ENCODE measurements around the gene RNF183.
A peak's percentile ranks its signal among the peaks of the same experiment; 100 is the strongest.

Gene RNF183

DNA sequence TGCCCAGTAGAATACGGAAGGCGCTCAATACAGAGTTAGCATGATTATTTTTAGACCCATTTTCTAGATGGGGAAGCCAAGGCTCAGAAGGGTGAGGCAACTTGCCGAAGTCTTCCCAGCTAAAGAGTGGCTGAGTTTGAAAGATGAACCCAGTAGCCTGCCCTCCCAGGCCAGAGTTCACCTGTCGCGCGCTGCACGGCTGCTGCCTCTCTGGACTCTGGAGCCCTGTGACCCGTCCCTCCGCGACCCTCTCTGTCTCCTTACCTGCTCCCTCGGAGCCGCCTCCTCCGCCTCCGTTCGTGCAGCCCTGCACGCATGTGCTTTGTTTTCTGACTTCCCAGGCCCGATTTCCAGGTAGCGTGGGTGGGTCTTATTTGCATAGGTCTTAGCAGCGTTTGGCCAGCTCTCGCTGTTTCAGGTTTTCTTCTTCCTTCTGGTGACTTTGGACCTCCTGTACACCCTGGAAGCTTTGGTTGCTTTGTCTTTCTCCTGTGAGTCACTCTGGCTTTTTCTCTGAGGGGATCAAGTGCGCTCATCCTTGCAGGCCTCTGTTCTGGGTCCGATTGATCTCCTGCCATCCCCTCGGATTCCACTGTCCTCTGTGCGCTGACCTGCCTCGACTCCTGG is at the start of gene RNF183:
RNF183 (minus strand) TSS at position 585 of the 627 bp plus-strand sequence. CDS start 5,192 bp downstream, outside the sequence.
- DNase-seq (ENCODE audit: low read depth in 2 of 2) = no peak

- no peak for DNase-seq (ENCODE audit: low read depth in 2 of 2)
Observed at GRCh38 chr9:113352411-113352810, 49.2 kb upstream of the RNF183 start.

DNA sequence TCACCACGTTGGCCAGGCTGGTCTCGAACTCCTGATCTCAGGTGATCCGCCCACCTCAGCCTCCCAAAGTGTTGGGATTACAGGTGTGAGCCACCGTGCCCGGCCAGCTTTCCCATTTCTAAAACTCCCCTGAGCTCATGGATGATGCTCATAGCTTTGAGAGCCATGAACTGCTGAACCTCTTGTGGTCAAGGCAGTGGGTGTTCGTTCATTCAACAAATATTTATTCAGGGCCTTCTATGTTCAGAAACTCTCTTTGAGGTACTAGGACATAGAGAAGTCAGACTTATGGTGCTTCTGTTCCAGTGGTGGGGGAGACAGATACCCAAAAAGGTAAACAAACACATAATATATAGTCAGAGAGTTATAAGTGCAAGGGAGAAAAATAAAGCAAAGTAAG is 48.8 kb upstream of the RNF183 start:
- DNase-seq (ENCODE audit: low read depth in 2 of 2) = no peak

DNA sequence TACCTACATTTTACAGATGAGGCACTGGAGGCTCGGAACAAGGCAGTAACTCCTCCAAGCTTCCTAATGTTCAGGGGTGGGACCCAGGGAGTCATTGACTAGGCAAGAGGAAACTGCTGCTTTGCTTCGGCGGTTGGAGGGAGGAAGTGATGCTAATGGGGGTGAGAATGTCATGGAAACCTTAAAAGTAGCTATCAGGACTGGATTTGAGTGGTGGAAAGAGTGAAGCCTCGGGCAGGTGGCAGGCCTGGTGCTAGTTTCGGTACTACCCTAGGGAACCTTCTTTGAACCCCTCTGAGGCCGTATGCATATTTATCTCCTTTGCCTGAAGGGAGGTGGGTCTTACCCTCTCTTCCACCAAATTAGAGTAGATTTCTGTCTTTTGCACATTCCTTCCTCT is 47.8 kb upstream of the RNF183 start:
- peak in 1 of 2 donors; percentile 12 for DNase-seq (ENCODE audit: low read depth in 2 of 2)

- DNase-seq (ENCODE audit: low read depth in 2 of 2) = no peak
Observed at GRCh38 chr9:113350107-113350661, 47.0 kb upstream of the RNF183 start.

DNA sequence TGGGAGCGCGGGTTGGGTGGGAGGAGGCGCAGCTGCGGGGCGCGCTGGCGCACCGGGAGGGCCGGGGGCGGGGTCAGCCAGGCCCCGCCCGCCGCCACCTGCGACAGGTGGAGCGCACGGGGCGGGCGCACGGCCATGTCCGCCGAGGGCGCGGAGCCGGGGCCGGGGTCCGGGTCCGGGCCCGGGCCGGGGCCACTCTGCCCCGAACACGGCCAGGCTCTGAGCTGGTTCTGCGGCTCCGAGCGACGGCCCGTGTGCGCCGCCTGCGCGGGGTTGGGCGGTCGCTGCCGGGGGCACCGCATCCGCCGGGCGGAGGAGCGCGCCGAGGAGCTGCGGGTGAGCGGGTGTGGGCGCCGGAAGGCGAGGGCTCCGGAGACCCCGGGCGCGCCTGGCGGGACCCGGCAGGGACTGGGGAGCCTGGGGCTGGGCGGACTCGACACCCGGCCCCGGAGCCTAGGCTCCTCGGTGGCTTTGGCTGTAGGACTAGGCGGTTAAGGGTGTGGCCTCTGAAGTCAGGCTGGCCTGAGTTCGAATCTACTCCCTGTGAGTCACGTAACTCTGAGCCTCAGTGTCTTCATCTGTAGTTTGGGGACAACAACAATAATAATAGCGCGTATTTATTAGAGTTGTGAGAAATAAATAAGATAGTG is 46.4 kb upstream of the RNF183 start, which contains the start of gene BSPRY:
BSPRY (plus strand) TSS at position 97 of the 650 bp plus-strand sequence; CDS start at position 136, 39 bp downstream.
- DNase-seq (ENCODE audit: low read depth in 2 of 2) = peak in 1 of 2 donors; percentile 24

GRCh38 chr9:113349066-113349444 is 45.9 kb upstream of the RNF183 start:
- DNase-seq (ENCODE audit: low read depth in 2 of 2) = no peak

GRCh38 chr9:113348437-113348836 is 45.3 kb upstream of the RNF183 start:
- DNase-seq (ENCODE audit: low read depth in 2 of 2) = no peak

DNA sequence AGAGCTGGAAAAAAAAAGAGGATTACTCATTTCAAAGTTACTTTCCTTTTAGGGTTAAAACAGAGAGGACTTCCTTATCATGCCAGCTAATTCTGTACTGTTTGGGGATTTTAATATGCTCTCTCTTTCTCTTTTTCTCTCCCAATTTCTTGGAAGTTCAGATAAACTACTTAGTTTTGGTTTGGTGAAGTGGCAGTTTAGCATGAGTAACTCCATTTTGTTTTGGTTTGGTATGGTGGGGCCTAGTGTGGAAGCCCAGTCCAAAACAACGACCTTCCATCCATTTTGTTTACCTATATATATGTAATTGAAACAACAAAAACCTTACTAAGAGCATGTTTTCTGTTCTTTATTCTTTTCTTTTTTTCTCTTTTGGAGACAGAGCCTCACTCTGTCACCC is 42.5 kb upstream of the RNF183 start:
- DNase-seq (ENCODE audit: low read depth in 2 of 2) = no peak

DNA sequence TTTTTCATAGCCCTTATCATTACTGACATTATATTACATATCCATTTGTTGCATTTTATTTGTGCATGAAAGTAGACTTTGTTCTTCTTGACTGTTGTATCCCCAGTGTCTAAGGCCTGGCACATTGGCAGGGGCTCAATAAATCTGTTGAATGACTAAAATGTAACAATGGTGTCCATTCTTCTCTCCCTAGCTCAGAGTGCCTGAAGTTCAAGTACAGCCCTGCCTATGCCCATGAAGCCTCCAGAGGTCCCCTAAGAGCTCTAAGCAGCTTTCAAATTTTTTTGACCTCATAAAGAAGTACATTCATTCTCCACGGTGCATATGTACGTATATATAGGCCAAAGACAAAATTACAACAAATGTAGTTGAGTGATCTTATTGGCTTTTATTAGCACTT is 42.0 kb upstream of the RNF183 start:
- no peak for DNase-seq (ENCODE audit: low read depth in 2 of 2)

DNA sequence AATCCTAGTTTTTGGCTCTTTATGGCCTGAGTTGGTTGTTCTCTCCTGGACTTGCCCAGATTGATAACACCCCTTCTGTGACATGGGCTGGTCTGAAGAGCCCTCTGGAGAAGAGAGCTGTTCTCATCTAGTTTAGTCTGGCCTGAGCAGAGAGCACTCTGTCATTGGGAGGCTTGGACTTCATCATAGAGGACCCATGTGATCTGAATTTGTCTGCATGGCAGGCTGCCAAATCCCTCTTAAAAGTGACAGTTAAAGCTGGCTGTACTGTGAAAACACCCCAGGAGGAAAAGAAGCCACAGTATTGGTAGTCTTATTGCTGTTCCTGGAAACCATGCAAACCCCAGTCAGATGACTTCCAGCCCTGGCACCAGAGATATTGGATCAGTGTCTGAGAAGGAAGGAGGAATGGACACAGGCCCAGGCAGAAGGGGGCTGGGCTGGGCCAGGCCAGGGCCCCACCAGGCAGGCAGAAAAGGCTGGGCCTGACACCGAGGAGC is 40.6 kb upstream of the RNF183 start:
- no peak for DNase-seq (ENCODE audit: low read depth in 2 of 2)

DNA sequence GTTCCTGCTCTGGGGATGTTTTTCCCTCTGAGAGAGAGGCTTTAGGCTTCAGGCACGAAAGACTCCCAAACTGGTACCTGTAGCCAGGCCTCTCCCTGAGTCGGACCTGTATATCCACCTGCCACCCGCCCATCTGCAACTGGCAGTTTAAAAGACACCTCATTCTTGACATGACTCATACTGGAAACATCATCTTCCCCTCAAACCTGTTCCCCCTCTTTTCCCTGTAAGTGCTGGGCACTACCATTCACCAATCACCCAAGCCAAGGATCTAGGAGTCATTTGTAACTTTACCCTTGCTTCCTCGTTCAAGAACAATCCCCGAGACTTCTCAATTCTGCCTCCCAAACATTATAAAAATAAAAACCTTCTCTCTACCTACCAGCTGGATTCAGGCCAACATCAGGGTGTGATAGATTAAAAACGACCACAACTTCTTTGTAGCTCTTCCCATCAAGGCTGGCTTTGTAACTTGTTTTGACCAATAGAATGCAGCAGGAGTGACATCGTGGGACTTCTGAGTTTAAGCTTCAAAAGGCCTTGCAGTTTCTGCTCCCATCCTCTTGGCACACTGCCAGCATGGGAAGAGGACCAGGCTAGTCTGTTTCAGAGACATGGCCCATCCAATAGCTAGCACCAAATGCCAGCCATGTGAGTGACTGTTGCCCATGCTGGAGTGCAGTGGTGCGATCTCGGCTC is 38.7 kb upstream of the RNF183 start:
- no peak for DNase-seq (ENCODE audit: low read depth in 2 of 2)

DNA sequence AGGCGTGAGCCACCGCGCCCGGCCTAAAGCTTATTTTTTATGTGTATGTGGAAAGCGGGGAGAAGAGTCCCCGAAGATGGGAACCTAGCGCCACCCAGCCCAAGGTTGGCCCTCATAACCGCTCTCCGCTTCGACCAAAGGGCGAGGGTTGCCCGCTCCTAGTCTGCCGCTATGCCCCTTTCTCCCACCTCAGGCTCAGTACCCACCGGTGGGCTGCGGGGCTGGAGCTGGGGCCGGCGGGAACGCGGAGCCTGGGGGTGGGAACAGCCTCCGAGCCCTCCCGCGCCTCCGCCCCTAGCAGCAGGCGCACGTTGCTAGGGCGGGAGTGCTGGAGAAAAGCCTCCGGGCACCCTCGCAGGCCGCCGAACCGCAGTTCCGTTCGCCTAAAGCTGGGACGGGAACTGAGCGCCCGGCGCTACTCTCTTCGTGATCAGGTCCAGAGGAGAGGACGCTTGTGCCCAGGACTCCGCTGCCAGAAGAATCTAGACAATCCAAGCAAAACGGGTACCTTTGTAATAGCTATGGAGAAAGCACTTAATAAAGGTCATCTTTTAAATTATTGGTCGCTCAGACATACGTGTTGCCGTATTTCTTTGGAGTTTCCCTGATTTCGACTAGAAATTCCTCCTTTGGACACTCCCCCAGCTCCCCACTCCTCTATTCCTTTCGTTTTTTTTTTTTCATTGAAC is 37.0 kb upstream of the RNF183 start, which contains the start of gene WDR31:
WDR31 (minus strand) TSS at position 265 of the 689 bp plus-strand sequence. CDS start 8,253 bp downstream, outside the sequence.
- DNase-seq (ENCODE audit: low read depth in 2 of 2) = peak; percentile 75 to 80

DNA sequence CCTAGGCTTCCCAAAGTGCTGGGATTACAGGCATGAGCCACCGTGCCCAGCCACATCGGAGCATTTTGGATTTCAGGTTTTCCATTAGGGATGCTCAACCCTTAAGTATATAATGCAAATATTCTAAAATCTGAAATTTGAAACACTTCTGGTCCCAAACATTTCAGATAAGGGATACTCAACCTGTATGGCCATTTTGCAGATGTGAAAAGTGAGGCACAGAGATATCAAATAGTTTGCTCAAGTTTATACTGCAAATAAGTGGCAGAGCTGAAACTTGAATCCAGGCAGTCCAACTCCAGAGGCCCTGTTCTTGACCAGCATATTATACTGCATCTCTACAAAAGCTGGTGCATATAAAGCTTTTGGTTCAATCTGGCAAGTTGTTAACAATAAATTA is 34.5 kb upstream of the RNF183 start:
- no peak for DNase-seq (ENCODE audit: low read depth in 2 of 2)

GRCh38 chr9:113331780-113332179 is 28.6 kb upstream of the RNF183 start:
- DNase-seq (ENCODE audit: low read depth in 2 of 2) = no peak

GRCh38 chr9:113328045-113328782 is 25.0 kb upstream of the RNF183 start:
- DNase-seq (ENCODE audit: low read depth in 2 of 2) = no peak

DNA sequence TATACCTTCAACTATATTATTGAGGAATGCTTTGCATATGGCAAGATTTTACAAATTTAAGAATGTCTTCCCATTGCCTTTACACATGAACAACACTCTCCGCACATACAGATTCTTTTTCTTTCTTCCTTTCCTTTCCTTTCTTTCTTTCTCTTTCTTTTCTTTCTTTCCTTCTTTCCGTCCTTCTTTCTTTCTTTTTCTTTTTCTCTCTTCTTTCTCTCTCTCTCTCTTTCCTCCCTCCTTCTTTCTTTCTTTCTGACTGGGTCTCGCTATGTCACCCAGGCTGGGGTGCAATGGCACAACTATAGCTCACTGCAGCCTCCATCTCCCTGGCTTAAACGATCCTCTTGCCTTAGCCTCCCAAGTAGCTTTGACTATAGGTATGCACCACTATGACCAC is 23.1 kb upstream of the RNF183 start:
- no peak for DNase-seq (ENCODE audit: low read depth in 2 of 2)

GRCh38 chr9:113322671-113323070 is 19.5 kb upstream of the RNF183 start:
- no peak for DNase-seq (ENCODE audit: low read depth in 2 of 2)

DNA sequence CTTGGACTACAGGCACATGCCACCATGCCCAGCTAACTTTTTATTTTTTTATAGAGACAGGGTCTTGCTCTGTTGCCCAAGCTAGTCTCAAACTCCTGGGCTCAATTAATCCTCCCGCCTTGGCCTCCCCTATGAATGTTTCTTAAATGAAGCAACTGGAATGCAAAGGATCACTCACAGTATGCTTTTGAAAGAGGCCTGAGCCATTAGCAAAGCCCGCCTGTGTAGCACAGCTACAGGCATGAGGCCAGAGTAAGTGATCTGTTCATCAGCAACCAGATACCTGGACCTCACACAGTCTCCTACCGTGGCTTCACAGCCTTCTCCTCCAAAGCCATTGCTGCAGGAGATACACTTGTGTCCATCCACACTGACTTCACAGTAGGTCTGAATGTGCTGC is 16.9 kb upstream of the RNF183 start:
- DNase-seq (ENCODE audit: low read depth in 2 of 2) = no peak

DNA sequence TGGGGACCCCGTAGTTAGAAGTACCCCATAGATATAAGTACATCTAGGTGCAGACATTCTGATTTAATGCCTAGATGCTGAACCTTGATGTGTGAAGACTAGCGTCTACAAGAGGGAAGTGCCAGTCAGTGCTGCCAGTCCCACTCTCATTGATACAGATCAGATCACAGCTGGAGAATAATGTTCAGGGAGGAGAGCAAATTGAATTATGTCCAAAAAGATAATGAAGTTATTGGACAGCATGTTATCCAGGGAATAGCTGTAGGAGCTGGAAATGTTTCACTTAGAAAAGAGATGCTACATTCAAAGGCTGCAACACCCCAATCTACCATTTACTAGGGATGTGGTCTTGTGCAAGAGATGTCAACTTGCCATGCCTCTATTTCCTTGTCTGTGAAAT is 15.9 kb upstream of the RNF183 start:
- no peak for DNase-seq (ENCODE audit: low read depth in 2 of 2)

DNA sequence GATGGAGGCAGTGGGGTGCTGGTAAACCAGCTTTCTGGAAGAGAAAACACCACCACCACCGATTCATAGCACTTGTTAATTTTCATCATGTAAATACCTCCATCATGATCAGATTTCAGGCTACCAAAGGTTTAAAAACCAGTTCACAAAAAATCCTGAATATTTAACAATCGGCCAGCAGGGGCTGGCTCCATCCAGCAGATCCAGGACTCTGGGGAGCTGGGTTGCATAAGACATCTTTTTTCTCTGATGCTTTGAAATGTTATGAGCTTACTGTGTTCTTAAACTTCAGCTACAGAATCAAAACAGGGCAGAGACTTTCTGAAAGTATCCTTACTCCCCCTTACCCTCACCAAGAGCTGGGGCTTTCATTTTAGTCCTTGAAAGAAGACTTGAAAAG is 14.6 kb upstream of the RNF183 start:
- no peak for DNase-seq (ENCODE audit: low read depth in 2 of 2)

Measured in stimulated activated CD4-positive, alpha-beta T cell treated with anti-CD3 and anti-CD28 coated beads, Interleukin-4, amount 100 ng/mL, for 48 hours (primary cell).